Body of pancreas (tissue), 4 donors: ENCODE measurements around the gene METRNL. TPM values are rescaled to one million over a fixed set of nuclear protein-coding genes. Genes with fewer than 3 reads are reported as not detected.

ENCODE experiments used
- ATAC-seq: fragments of 150-250 bp; one replicate; pipeline ENCODE4 v1.9.1; 2016
- DNase-seq, 4 donors: peaks; one replicate each; pipeline ENCODE4 v3.0.0-alpha.2; 2019
- H3K27ac ChIP-seq, 4 donors: fragments of 200-600 bp; sonication (generic); 1 replicate in 3 of 4; 2 replicates in 1 of 4; pipeline versions ENCODE4 v1.5.1 to v1.6.1; 2016 to 2019; ENCODE audit warnings: mild to moderate bottlenecking in 1 of 4, mixed read lengths in 1 of 4, moderate library complexity in 1 of 4
- H3K27me3 ChIP-seq, 2 donors: fragments of 200-600 bp; sonication (generic); one replicate each; pipeline ENCODE4 v1.6.0; 2016; ENCODE audit warnings: mild to moderate bottlenecking in 1 of 2
- H3K36me3 ChIP-seq, 2 donors: fragments of 200-600 bp; sonication (generic); replicated peaks in 1 of 2; 2 replicates each; pipeline ENCODE4 v1.5.1; 2016; ENCODE audit warnings: low read depth in 2 of 2; ENCODE audit not compliant: insufficient read depth in 1 of 2
- H3K4me1 ChIP-seq: fragments of 200-600 bp; sonication (generic); one replicate; pipeline ENCODE4 v1.6.0; 2016
- H3K4me3 ChIP-seq, 2 donors: fragments of 200-600 bp; sonication (generic); 1 replicate in 1 of 2; 2 replicates in 1 of 2; pipeline ENCODE4 v1.5.1; 2016 to 2019
- H3K9me3 ChIP-seq, 3 donors: fragments of 200-600 bp; sonication (generic); 1 replicate in 2 of 3; 2 replicates in 1 of 3; pipeline ENCODE4 v1.5.1; 2016
- POLR2A ChIP-seq, 3 donors: fragments of 450-650 bp; IDR thresholded peaks; one replicate each; pipeline ENCODE4 v1.6.1; 2016; ENCODE audit warnings: antibody characterized with exemption in 3 of 3, mild to moderate bottlenecking in 2 of 3
- WGBS, 2 donors: methylation state at CpG; one replicate each; pipeline ENCODE4 v1.1.5; 2017; 5-methylcytosine and 5-hydroxymethylcytosine counted together
- intact Hi-C: fragments of 100-400 bp; cut with DNase I; formaldehyde crosslinking; loops from one replicate; pipeline ENCODE4 v1.15.1; 2023
- total RNA-seq, 2 donors: library from RNA; depleted of rRNA; stranded (reverse); fragments of >200 nt; gene quantifications; one replicate each; pipeline ENCODE4 v1.1.0, GENCODE V29; 2016
- TF ChIP-seq, protein P1 (sequence below), 7 experiments: fragments of 450-650 bp in 4 of 7; fragments of 200-600 bp in 3 of 7; sonication (generic) in 3 of 7; IDR thresholded peaks; one replicate each; pipeline ENCODE4 v1.5.1; 2016 to 2019; ENCODE audit warnings: antibody characterized with exemption in 7 of 7

METRNL gene
- total RNA-seq, 2 donors from 2014 or later, result 21.3 to 26.4 TPM

DNA sequence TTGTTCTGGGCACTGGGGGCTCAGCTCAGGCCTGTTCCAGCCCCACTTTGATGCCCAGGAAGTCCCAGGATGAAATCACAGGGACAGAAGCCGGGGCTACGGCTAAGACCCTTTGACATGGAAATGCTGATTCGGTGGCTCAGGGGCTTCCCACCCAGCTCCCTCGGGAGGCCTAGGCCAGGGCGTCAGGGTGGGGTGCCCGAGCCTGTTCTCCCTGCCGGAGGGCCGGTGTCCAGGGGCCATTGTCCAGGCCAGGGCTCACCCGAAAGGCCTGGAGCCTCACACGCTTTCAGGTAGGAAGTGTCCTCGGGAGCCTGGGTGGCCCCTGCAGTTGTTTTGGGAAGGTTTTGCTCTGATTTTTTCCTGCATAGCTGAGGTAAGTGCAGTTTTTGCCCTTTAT, 34.0 kb downstream of the METRNL start:
- ATAC-seq (no peak), DNase-seq (peak in 1 of 4 donors; percentile 8)
- intact Hi-C loops, result no loop called here

GRCh38 chr17:83113792-83114191, 34.4 kb downstream of the METRNL start:
- no peak for TF ChIP-seq POLR2A (IDR thresholded peaks at IDR 0.05)
- TF ChIP-seq, protein P1, sequence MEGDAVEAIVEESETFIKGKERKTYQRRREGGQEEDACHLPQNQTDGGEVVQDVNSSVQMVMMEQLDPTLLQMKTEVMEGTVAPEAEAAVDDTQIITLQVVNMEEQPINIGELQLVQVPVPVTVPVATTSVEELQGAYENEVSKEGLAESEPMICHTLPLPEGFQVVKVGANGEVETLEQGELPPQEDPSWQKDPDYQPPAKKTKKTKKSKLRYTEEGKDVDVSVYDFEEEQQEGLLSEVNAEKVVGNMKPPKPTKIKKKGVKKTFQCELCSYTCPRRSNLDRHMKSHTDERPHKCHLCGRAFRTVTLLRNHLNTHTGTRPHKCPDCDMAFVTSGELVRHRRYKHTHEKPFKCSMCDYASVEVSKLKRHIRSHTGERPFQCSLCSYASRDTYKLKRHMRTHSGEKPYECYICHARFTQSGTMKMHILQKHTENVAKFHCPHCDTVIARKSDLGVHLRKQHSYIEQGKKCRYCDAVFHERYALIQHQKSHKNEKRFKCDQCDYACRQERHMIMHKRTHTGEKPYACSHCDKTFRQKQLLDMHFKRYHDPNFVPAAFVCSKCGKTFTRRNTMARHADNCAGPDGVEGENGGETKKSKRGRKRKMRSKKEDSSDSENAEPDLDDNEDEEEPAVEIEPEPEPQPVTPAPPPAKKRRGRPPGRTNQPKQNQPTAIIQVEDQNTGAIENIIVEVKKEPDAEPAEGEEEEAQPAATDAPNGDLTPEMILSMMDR (IDR thresholded peaks at IDR 0.05), result no peak
- ATAC-seq (no peak), DNase-seq (peak in 1 of 4 donors; percentile 9)
- peaks cover 18% of the 10 kb centered on the region for H3K4me1 ChIP-seq
- WGBS, 2 donors, result 85% methylated on average over 21 of the region's 22 CpGs; no CpG with 5 or more reads in 1 of the 2 donors
- no peaks in the 10 kb centered on the region for H3K9me3 ChIP-seq
- no peak overlapping the region for H3K4me3 ChIP-seq
- H3K27me3 ChIP-seq, result no peaks in the 10 kb centered on the region
- no peak overlapping the region for H3K27ac ChIP-seq
- no peaks in the 10 kb centered on the region for H3K36me3 ChIP-seq
- intact Hi-C loops, result no loop called here

More for the DNA sequence above, 34.0 kb downstream of the METRNL start:
- peaks cover 18% of the 10 kb centered on the region for H3K4me1 ChIP-seq
- 93% methylated on average over 11 of the region's 11 CpGs; no CpG with 5 or more reads in 1 of the 2 donors for WGBS, 2 donors
- no peaks in the 10 kb centered on the region for H3K9me3 ChIP-seq
- no peak overlapping the region for H3K27ac ChIP-seq
- no peak overlapping the region for H3K4me3 ChIP-seq
- no peaks in the 10 kb centered on the region for H3K36me3 ChIP-seq
- H3K27me3 ChIP-seq, result no peaks in the 10 kb centered on the region
- no peak for TF ChIP-seq POLR2A (IDR thresholded peaks at IDR 0.05)
- TF ChIP-seq, protein P1 (IDR thresholded peaks at IDR 0.05), result no peak

DNA sequence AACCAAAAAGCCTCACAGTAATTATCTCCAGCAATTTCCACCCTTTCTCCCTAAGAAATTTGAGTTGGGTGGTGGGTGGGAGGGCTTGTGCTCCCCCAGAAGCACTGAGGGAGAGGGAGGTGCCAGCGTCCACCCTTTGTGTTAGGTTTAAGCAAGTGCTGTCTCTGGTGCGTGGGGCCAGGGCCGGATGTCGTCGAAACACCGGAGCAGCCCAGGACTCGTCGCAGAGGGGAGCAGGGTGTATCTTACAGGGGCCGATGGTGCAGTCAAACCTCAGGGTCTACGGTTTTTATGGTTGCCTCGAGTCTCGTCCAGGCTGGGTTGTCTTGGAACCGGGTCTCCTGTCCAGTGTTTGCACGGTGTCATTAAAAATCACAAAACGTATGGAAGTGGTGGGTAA, 35.3 kb downstream of the METRNL start:
- 74 to 83% methylated on average over 15 of the region's 15 CpGs for WGBS, 2 donors
- H3K27me3 ChIP-seq, result no peaks in the 10 kb centered on the region
- DNase-seq (no peak), ATAC-seq (no peak)
- H3K36me3 ChIP-seq, result no peaks in the 10 kb centered on the region
- intact Hi-C loops, result no loop called here
- no peak overlapping the region for H3K27ac ChIP-seq
- TF ChIP-seq, protein P1 (IDR thresholded peaks at IDR 0.05), result no peak
- no peak for TF ChIP-seq POLR2A (IDR thresholded peaks at IDR 0.05)
- peaks cover 11% of the 10 kb centered on the region for H3K4me1 ChIP-seq
- H3K4me3 ChIP-seq, result no peak overlapping the region
- no peaks in the 10 kb centered on the region for H3K9me3 ChIP-seq

GRCh38 chr17:83115202-83115651, 35.8 kb downstream of the METRNL start:
- H3K4me3 ChIP-seq, result no peak overlapping the region
- DNase-seq (no peak), ATAC-seq (no peak)
- peaks cover 6% of the 10 kb centered on the region for H3K4me1 ChIP-seq
- no peaks in the 10 kb centered on the region for H3K27me3 ChIP-seq
- WGBS, 2 donors, result 84 to 87% methylated on average over 13 to 19 of the region's 19 CpGs
- intact Hi-C loops, result no loop called here
- TF ChIP-seq POLR2A (IDR thresholded peaks at IDR 0.05), result no peak
- TF ChIP-seq, protein P1 (IDR thresholded peaks at IDR 0.05), result no peak
- no peaks in the 10 kb centered on the region for H3K36me3 ChIP-seq
- H3K9me3 ChIP-seq, result no peaks in the 10 kb centered on the region
- H3K27ac ChIP-seq, result no peak overlapping the region

DNA sequence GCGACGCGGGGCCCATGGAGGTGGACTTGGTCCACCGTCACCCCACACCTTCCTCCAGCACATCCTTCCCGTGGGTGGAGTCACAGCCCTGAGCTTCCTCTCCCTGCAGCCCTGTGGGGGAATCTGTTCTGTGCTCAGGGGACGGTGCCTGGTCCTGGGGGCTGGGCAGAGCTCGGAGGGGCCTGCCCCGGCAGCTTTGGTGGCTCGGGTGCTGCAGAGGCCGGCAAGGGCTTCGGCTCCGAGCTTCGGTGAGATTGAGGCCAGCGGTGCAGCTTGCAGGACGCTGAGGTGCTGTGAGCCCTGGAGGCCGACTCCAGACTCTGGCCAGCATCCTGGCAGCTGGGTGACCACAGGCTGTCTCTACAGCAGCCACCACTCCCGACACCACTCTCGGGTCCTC, 36.4 kb downstream of the METRNL start:
- Histone ChIP-seq H3K4me1 (no peaks in the 10 kb centered on the region), H3K27ac (no peak overlapping the region), H3K27me3 (no peaks in the 10 kb centered on the region), H3K4me3 (no peak overlapping the region), H3K36me3 (no peaks in the 10 kb centered on the region), H3K9me3 (no peaks in the 10 kb centered on the region)
- DNase-seq (no peak), ATAC-seq (no peak)
- intact Hi-C loops, result no loop called here
- TF ChIP-seq, protein P1 (IDR thresholded peaks at IDR 0.05), result no peak
- TF ChIP-seq POLR2A (IDR thresholded peaks at IDR 0.05), result no peak
- 65 to 74% methylated on average over 5 to 11 of the region's 18 CpGs for WGBS, 2 donors
